Measurements from ENCODE around the gene DOC2A.
"Not testable (repeated sequence)": the region's sequence is repeated elsewhere in the genome, so short reads cannot be mapped to it uniquely, and the experiment has no call there.

DNA sequence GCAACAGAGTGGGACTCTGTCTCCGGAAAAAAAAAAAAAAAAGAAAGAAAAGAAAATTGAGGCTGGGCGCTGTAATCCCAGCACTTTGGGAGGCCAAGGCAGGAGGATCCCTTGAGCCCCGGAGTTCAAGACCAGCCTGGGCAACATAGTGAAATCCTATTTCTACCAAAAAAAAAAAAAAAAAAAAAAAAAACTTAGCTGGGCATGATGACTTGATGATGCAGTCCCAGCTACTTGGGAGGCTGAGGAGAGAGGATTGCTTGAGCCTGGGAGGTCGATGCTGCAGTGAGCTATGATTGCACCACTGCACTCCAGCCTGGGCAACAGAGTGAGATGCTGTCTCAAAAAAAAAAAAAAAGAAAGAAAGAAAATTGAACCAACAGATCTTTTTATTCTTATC, 7.1 kb upstream of the DOC2A start:
- TF ChIP-seq, protein P1, sequence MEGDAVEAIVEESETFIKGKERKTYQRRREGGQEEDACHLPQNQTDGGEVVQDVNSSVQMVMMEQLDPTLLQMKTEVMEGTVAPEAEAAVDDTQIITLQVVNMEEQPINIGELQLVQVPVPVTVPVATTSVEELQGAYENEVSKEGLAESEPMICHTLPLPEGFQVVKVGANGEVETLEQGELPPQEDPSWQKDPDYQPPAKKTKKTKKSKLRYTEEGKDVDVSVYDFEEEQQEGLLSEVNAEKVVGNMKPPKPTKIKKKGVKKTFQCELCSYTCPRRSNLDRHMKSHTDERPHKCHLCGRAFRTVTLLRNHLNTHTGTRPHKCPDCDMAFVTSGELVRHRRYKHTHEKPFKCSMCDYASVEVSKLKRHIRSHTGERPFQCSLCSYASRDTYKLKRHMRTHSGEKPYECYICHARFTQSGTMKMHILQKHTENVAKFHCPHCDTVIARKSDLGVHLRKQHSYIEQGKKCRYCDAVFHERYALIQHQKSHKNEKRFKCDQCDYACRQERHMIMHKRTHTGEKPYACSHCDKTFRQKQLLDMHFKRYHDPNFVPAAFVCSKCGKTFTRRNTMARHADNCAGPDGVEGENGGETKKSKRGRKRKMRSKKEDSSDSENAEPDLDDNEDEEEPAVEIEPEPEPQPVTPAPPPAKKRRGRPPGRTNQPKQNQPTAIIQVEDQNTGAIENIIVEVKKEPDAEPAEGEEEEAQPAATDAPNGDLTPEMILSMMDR (conservative IDR thresholded peaks at IDR 0.05; ENCODE audit: low read depth, low read length), result not testable (repeated sequence)
- not testable (repeated sequence) for TF ChIP-seq MXI1 (IDR thresholded peaks at IDR 0.05; ENCODE audit: borderline replicate concordance, low read depth, low read length); MAFK (IDR thresholded peaks at IDR 0.05; ENCODE audit: low read depth, low read length); POLR2A (IDR thresholded peaks at IDR 0.05; ENCODE audit: low read depth, low read length); RAD21 (IDR thresholded peaks at IDR 0.05; ENCODE audit: low read length); CEBPB (IDR thresholded peaks at IDR 0.05; ENCODE audit: low read depth, low read length); RCOR1 (IDR thresholded peaks at IDR 0.05; ENCODE audit: insufficient replicate concordance, low read length); MAZ (IDR thresholded peaks at IDR 0.05; ENCODE audit: borderline replicate concordance, low read depth, low read length); SMC3 (IDR thresholded peaks at IDR 0.05; ENCODE audit: low read depth, low read length)
- TF ChIP-seq, protein P2, sequence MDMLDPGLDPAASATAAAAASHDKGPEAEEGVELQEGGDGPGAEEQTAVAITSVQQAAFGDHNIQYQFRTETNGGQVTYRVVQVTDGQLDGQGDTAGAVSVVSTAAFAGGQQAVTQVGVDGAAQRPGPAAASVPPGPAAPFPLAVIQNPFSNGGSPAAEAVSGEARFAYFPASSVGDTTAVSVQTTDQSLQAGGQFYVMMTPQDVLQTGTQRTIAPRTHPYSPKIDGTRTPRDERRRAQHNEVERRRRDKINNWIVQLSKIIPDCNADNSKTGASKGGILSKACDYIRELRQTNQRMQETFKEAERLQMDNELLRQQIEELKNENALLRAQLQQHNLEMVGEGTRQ (IDR thresholded peaks at IDR 0.05; ENCODE audit: low read depth, low read length), result not testable (repeated sequence)
- TF ChIP-seq, protein P3, sequence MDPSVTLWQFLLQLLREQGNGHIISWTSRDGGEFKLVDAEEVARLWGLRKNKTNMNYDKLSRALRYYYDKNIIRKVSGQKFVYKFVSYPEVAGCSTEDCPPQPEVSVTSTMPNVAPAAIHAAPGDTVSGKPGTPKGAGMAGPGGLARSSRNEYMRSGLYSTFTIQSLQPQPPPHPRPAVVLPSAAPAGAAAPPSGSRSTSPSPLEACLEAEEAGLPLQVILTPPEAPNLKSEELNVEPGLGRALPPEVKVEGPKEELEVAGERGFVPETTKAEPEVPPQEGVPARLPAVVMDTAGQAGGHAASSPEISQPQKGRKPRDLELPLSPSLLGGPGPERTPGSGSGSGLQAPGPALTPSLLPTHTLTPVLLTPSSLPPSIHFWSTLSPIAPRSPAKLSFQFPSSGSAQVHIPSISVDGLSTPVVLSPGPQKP (IDR thresholded peaks at IDR 0.05; ENCODE audit: borderline replicate concordance, low read depth, low read length), result not testable (repeated sequence)

Data from IMR-90 (cell line).